Calu3 (cell line): ENCODE data around the gene OR2V2. TPM values are rescaled to one million over a fixed set of nuclear protein-coding genes. Genes with fewer than 3 reads are reported as not detected.
"Not testable (repeated sequence)": the region's sequence is repeated elsewhere in the genome, so short reads cannot be mapped to it uniquely, and the experiment has no call there.

Source experiments
- BruUV-seq: library from RNA; stranded (reverse); fragments of 400-500 nt; replicated peaks from 2 replicates; lab custom pipeline; 2021; lab: Mats Ljungman, UMichigan
- CTCF ChIA-PET: fragments of 300-600 bp; sonication (Branson Sonifier 250); formaldehyde crosslinking; loops from one replicate; lab custom pipeline; 2022; ENCODE audit warnings: antibody characterized with exemption; lab: Charles Lee
- DNase-seq: peaks from one replicate; pipeline ENCODE4 v3.0.0; 2022
- H3K27ac Mint-ChIP-seq: one replicate; pipeline ENCODE4 v1.8.0; 2022; ENCODE audit warnings: mixed read lengths; ENCODE audit not compliant: unreplicated experiment
- H3K27me3 Mint-ChIP-seq: one replicate; pipeline ENCODE4 v1.8.0; 2022; ENCODE audit warnings: mixed read lengths; ENCODE audit not compliant: unreplicated experiment
- H3K36me3 Mint-ChIP-seq: one replicate; pipeline ENCODE4 v1.8.0; 2022; ENCODE audit warnings: mild to moderate bottlenecking, moderate library complexity, mixed read lengths; ENCODE audit not compliant: insufficient read depth, unreplicated experiment
- H3K4me1 Mint-ChIP-seq: one replicate; pipeline ENCODE4 v1.8.0; 2022; ENCODE audit warnings: mild to moderate bottlenecking, low read depth, mixed read lengths; ENCODE audit not compliant: unreplicated experiment
- H3K4me3 Mint-ChIP-seq: one replicate; pipeline ENCODE4 v1.8.0; 2022; ENCODE audit warnings: mild to moderate bottlenecking, low read depth, moderate library complexity, mixed read lengths; ENCODE audit not compliant: unreplicated experiment
- H3K9me3 Mint-ChIP-seq: one replicate; pipeline ENCODE4 v1.8.0; 2022; ENCODE audit warnings: low read depth, mixed read lengths; ENCODE audit not compliant: unreplicated experiment
- CTCF ChIP-seq: fragments of 200-600 bp; IDR thresholded peaks from one replicate; pipeline ENCODE4 v1.8.0; 2022; ENCODE audit warnings: antibody characterized with exemption; ENCODE audit not compliant: unreplicated experiment
- intact Hi-C: fragments of 100-400 bp; cut with micrococcal nuclease; formaldehyde crosslinking; loops from one replicate; pipeline ENCODE4 v1.10.0; 2022; ENCODE audit not compliant: unreplicated experiment
- total RNA-seq: library from RNA; stranded (reverse); gene quantifications from 2 replicates; pipeline ENCODE4 v1.2.3, GENCODE V29; 2022

Gene OR2V2
- total RNA-seq, 1 experiment from 2014 or later = not detected

GRCh38 chr5:181111010-181111409 is 36.4 kb upstream of the OR2V2 start:
- TF ChIP-seq CTCF = no peak
- no peaks in the 10 kb centered on the region for H3K36me3 Mint-ChIP-seq
- H3K27me3 Mint-ChIP-seq = peaks cover 96% of the 10 kb centered on the region
- DNase-seq = no peak
- no peak overlapping the region for H3K4me3 Mint-ChIP-seq
- H3K4me1 Mint-ChIP-seq = peaks cover 12% of the 10 kb centered on the region
- H3K27ac Mint-ChIP-seq = no peak overlapping the region
- H3K9me3 Mint-ChIP-seq = no peaks in the 10 kb centered on the region
- intact Hi-C loops = no loop called here
- CTCF ChIA-PET = no interaction called here
- no TSS peak for BruUV-seq

- intact Hi-C loops = no loop called here
- no TSS peak for BruUV-seq
- TF ChIP-seq CTCF = no peak
- Mint-ChIP-seq H3K4me3 (no peak overlapping the region), H3K27me3 (peaks cover 97% of the 10 kb centered on the region), H3K9me3 (no peaks in the 10 kb centered on the region), H3K27ac (no peak overlapping the region), H3K4me1 (peaks cover 12% of the 10 kb centered on the region), H3K36me3 (no peaks in the 10 kb centered on the region)
- DNase-seq = no peak
- CTCF ChIA-PET = no interaction called here
These were observed 34.9 kb upstream of the OR2V2 start for GRCh38 chr5:181112476-181112875.

GRCh38 chr5:181113572-181113971 is 33.8 kb upstream of the OR2V2 start:
- Mint-ChIP-seq H3K4me1 (peaks cover 12% of the 10 kb centered on the region), H3K27me3 (peaks cover 97% of the 10 kb centered on the region)
- CTCF ChIA-PET = interaction anchor here (0.7 kb wide), 1 partner anchor 9 kb away, joined by 10 read pairs; no protein-coding TSS in a partner anchor
- H3K9me3 Mint-ChIP-seq, intact Hi-C loops, H3K36me3 Mint-ChIP-seq, DNase-seq, H3K4me3 Mint-ChIP-seq, BruUV-seq, H3K27ac Mint-ChIP-seq: not testable (repeated sequence)

- Mint-ChIP-seq H3K27me3 (peaks cover 97% of the 10 kb centered on the region), H3K4me3 (no peak overlapping the region), H3K4me1 (peaks cover 12% of the 10 kb centered on the region), H3K36me3 (no peaks in the 10 kb centered on the region), H3K9me3 (no peaks in the 10 kb centered on the region), H3K27ac (no peak overlapping the region)
- BruUV-seq = no TSS peak
- DNase-seq = no peak
- CTCF ChIA-PET = no interaction called here
- TF ChIP-seq CTCF = no peak
- intact Hi-C loops = no loop called here
These were observed 33.0 kb upstream of the OR2V2 start for GRCh38 chr5:181114284-181114843.
